IPS DF 6.9 (cell line): Measurements from ENCODE around the gene F2.

Experiments used
- DNase-seq: peaks from one replicate; pipeline ENCODE4 v3.0.0-alpha.2; 2013; ENCODE audit warnings: low read depth, low spot score
- H3K27ac ChIP-seq: one replicate; pipeline ENCODE4 v1.5.1; 2013; ENCODE audit warnings: low read length, control low read depth
- H3K27me3 ChIP-seq: 2 replicates; pipeline ENCODE4 v1.6.1; 2013; ENCODE audit warnings: mild to moderate bottlenecking, low read length; ENCODE audit not compliant: control insufficient read depth, insufficient read depth
- H3K36me3 ChIP-seq: 2 replicates; pipeline ENCODE4 v1.6.1; 2013; ENCODE audit warnings: low read length; ENCODE audit not compliant: control insufficient read depth, insufficient read depth
- H3K4me1 ChIP-seq: 2 replicates; pipeline ENCODE4 v1.6.1; 2013; ENCODE audit warnings: low read length; ENCODE audit not compliant: control insufficient read depth, insufficient read depth
- H3K4me3 ChIP-seq: 2 replicates; pipeline ENCODE4 v1.5.1; 2013; ENCODE audit warnings: mild to moderate bottlenecking, low read length
- H3K9me3 ChIP-seq: 2 replicates; pipeline ENCODE4 v1.6.1; 2013; ENCODE audit warnings: low read length, inconsistent platforms; ENCODE audit not compliant: control insufficient read depth, insufficient read depth
- WGBS: extraction: QIAGEN DNeasy Blood & Tissue Kit; methylation state at CpG from one replicate; pipeline ENCODE4 v1.1.7; 2013; ENCODE audit warnings: mixed read lengths, missing lambda C conversion rate; ENCODE audit not compliant: insufficient read length, insufficient coverage; 5-methylcytosine and 5-hydroxymethylcytosine counted together

F2 gene

DNA sequence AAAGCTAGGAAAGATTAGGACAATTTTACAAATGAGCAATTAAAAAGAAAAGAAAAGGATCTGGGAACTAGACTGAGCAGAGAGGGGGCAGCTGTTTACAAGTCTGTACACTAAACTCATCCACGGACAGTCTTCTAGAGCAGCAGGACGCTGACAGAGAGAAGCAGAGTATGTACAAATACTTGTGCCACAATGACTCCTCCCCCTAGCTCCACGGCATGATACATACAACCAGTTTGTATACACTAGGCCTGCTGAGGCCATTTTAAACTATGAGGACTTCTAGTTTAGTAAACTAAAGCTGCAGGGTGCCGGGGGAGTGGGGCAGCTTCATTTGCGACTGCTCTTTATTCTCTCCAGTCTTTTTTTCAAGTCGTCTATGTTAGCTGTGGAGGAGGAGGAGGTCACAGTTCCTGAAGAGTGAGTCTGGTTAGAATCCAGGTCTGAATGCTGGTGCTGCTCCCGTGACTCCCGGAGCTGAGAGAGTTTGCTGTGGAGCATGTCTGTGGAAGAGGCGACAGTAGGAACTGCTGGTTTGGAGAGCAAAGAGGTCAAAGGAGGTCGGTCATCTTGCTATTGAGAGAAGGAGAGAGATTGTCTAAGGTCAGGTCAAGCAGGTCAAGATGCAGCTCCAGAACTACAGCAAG lies 24.8 kb downstream of the F2 start:
- no CpG with 5 or more reads among the region's 10 CpGs for WGBS
- no peaks in the 10 kb centered on the region for H3K27me3 ChIP-seq
- no peaks in the 10 kb centered on the region for H3K9me3 ChIP-seq
- H3K36me3 ChIP-seq, result peaks cover 31% of the 10 kb centered on the region
- H3K4me3 ChIP-seq, result no peak overlapping the region
- H3K4me1 ChIP-seq, result no peaks in the 10 kb centered on the region; the same call in 1 of the 2 replicates
- H3K27ac ChIP-seq, result no peak overlapping the region
- no peak for DNase-seq

GRCh38 chr11:46745328-46745727 lies 26.3 kb downstream of the F2 start:
- no peak for DNase-seq
- Histone ChIP-seq H3K36me3 (peaks cover 31% of the 10 kb centered on the region), H3K9me3 (no peaks in the 10 kb centered on the region), H3K4me1 (no peaks in the 10 kb centered on the region), H3K27me3 (no peaks in the 10 kb centered on the region), H3K4me3 (no peak overlapping the region), H3K27ac (no peak overlapping the region)
- no CpG with 5 or more reads among the region's 1 CpG for WGBS

DNA sequence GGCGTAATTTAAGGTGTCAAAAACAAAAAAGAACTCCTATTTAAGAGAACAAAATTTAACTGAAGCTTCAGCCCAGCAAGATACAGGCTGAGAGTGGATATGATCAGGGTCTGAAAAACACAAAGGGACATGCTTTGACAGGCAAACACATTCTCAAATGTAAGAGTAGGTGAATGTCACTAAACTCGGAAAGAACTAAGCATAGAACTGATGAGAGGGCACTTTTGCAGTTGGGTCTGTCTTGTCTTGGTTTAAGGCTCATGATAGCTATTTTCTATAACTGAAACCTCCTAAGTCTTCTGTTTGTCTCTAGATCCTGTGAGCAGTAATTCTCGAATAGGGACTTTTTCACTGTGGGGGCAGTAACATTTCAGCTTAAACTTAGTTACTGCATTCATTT lies 27.0 kb downstream of the F2 start:
- H3K27ac ChIP-seq, result no peak overlapping the region
- no peaks in the 10 kb centered on the region for H3K4me1 ChIP-seq
- no peaks in the 10 kb centered on the region for H3K9me3 ChIP-seq
- WGBS, result no CpG with 5 or more reads among the region's 3 CpGs
- H3K27me3 ChIP-seq, result no peaks in the 10 kb centered on the region
- H3K4me3 ChIP-seq, result no peak overlapping the region
- no peak for DNase-seq
- peaks cover 36% of the 10 kb centered on the region for H3K36me3 ChIP-seq

DNA sequence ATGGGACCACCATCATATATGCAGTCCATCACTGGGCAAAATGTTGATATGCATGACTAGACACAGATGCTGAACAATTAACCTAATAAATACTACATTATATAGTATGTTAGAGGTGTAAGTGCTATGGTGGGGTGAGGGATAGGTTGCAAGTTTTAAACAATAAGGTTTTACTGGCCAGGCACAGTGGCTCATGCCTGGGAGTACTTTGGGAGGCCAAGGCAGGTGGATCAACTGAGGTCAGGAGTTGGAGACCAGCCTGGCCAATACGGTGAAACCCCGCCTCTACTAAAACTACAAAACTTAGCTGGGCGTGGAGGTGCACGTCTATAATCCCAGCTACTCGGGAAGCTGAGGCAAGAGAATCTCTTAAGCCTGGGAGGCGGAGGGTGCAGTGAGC lies 28.1 kb downstream of the F2 start:
- WGBS, result no CpG with 5 or more reads among the region's 6 CpGs
- Histone ChIP-seq H3K27me3 (no peaks in the 10 kb centered on the region), H3K4me1 (no peaks in the 10 kb centered on the region), H3K27ac (no peak overlapping the region), H3K9me3 (no peaks in the 10 kb centered on the region), H3K4me3 (no peak overlapping the region), H3K36me3 (peaks cover 34% of the 10 kb centered on the region)
- no peak for DNase-seq

DNA sequence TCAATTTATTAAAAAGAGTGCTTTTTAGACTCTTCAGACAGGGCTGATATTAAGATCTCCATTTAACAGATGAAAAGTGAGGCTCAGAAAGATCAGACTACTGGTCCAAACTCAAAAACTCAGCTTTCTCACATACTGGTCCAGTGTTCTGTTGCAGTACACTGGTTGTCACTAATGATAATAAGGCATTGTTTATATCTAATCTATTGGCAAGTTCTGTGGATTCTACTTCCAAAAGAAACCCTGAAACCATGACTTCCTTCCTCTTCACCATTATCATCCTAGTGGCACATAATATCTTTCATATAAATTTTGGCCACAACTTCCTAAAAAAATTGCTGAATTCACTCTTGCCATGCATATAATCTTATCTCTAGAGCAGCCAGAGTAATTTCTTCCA lies 36.9 kb downstream of the F2 start:
- no peak overlapping the region for H3K4me3 ChIP-seq
- no peaks in the 10 kb centered on the region for H3K4me1 ChIP-seq
- DNase-seq, result no peak
- H3K27ac ChIP-seq, result no peak overlapping the region
- H3K36me3 ChIP-seq, result peaks cover 27% of the 10 kb centered on the region
- no peaks in the 10 kb centered on the region for H3K27me3 ChIP-seq
- no peaks in the 10 kb centered on the region for H3K9me3 ChIP-seq

DNA sequence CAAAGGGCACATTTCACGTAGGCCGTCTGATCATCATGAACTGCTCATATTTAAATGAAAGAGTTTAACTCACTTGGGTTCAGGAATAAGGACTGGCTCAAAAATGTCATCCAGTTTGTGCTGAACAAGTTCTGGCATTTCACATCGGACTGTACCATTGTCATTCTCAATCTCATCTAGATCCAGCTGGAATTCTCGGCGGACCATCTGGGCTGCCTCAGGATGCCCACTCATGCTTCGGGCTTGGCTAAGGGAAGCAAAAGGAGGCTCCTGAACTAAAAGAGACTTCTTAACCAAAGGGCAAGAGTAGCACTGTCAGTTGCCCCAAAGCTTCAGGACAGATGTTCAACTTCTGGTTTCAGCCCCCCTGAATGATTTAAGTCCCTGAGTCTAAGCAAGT lies 40.2 kb downstream of the F2 start:
- H3K36me3 ChIP-seq, result peaks cover 32% of the 10 kb centered on the region; the same call in 1 of the 2 replicates
- no peak overlapping the region for H3K4me3 ChIP-seq
- no peak for DNase-seq
- no peaks in the 10 kb centered on the region for H3K4me1 ChIP-seq
- H3K27me3 ChIP-seq, result no peaks in the 10 kb centered on the region
- no peak overlapping the region for H3K27ac ChIP-seq
- no CpG with 5 or more reads among the region's 6 CpGs for WGBS
- no peaks in the 10 kb centered on the region for H3K9me3 ChIP-seq

DNA sequence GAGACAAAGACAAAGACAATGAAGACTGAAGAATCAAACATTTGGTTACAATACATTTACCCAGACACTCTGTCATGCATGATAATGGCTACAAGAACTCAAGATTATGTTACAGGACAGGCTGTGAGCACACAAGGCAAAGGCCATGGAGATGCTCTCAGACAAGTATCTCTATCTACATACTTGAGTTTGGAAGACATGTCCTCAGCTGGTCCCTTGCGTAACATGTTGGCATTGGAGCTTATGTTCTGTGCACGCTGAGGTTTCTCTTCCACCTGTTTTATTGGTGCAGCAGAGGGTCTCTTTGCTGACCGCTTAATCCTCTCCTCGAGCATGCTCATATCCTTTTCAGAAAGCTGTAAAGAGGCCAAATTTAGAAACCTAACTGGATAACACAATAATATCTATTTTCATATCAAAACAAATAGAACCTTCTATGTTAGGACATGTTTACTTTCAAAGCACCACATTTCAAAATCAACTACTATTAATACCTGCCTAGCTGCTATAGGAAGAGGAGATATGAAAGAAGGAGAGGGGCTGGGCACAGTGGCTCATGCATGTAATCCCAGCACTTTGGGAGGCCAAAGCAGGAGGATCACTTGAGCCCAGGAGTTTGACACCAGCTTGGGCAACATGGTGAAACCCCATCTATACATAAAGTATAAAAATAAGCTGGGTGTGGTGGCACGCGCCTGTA lies 41.6 kb downstream of the F2 start:
- H3K27me3 ChIP-seq, result no peaks in the 10 kb centered on the region
- no CpG with 5 or more reads among the region's 6 CpGs for WGBS
- H3K36me3 ChIP-seq, result peaks cover 25% of the 10 kb centered on the region; the same call in 1 of the 2 replicates
- DNase-seq, result no peak
- no peaks in the 10 kb centered on the region for H3K4me1 ChIP-seq
- H3K4me3 ChIP-seq, result no peak overlapping the region
- H3K9me3 ChIP-seq, result no peaks in the 10 kb centered on the region
- no peak overlapping the region for H3K27ac ChIP-seq

DNA sequence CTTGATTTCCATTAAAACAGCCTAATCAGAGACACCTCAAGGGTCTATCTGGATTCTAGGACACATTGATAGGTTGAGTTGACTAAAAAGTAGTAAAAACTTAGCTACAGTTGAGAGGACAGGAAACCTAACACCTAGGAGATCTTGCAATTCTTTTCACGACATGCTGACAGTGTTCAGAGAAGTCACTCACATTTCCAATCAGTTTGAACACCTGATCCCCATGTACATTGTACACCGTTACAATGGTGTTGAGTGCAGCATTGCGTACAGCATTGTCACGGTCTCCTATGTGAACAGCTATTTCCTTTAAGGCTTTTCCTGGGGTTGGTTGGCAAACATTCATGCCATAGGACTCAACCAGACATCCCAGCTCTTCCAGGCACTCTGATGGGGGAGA lies 42.8 kb downstream of the F2 start:
- WGBS, result no CpG with 5 or more reads among the region's 4 CpGs
- Histone ChIP-seq H3K27ac (no peak overlapping the region), H3K9me3 (no peaks in the 10 kb centered on the region), H3K36me3 (peaks cover 25% of the 10 kb centered on the region; the same call in 1 of the 2 replicates), H3K27me3 (no peaks in the 10 kb centered on the region), H3K4me1 (no peaks in the 10 kb centered on the region), H3K4me3 (no peak overlapping the region)
- no peak for DNase-seq

DNA sequence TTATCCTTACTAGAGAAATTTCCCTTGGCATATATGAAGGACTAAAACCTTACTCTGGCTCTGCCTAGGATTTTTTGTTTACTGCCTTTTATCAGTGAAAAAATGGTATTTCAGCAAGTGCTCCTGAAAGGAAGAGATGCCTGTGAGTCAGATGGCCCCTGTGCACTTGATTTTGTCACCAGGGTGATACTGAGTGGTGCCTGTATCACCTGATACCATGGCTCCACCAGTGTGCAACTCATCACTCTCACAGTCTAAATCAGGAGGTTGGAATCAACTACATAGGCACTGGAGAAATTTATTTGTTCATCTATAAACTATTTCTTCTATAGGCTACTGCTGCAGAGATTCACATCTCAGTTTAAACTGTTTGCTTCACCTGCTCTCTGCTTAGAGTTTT lies 43.2 kb downstream of the F2 start:
- Histone ChIP-seq H3K4me1 (no peaks in the 10 kb centered on the region), H3K9me3 (no peaks in the 10 kb centered on the region), H3K36me3 (peaks cover 25% of the 10 kb centered on the region; the same call in 1 of the 2 replicates), H3K4me3 (no peak overlapping the region), H3K27ac (no peak overlapping the region), H3K27me3 (no peaks in the 10 kb centered on the region)
- DNase-seq, result no peak

DNA sequence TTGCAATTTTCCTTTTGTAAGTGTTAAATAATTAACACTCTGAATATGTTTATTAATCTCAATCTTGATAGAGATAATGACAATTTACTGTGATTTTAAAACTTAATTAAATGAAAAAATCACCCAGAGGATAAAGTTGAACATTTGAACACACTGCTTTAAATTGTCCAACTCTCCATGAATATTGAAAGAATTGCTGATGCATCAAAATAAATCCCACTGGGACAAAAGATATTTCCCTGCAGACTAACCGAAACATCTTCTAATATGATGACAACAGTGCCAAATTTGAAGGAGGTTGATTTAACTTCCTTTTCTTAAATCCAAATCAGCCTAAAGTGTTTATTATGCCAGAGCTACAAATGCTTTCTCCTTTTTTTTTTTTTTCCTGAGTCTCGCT lies 47.6 kb downstream of the F2 start:
- DNase-seq, result no peak
- no CpG with 5 or more reads among the region's 2 CpGs for WGBS
- H3K27me3 ChIP-seq, result no peaks in the 10 kb centered on the region
- no peak overlapping the region for H3K4me3 ChIP-seq
- H3K9me3 ChIP-seq, result no peaks in the 10 kb centered on the region
- peaks cover 19% of the 10 kb centered on the region; the same call in 1 of the 2 replicates for H3K36me3 ChIP-seq
- H3K27ac ChIP-seq, result no peak overlapping the region
- no peaks in the 10 kb centered on the region for H3K4me1 ChIP-seq
